Liver (tissue), 3 donors: ENCODE results near the gene HOXD13.

Experiments used
- CTCF ChIP-seq: fragments of 150-350 bp; IDR thresholded peaks from 2 replicates; pipeline ENCODE4 v1.5.1; 2017; ENCODE audit warnings: improper control_type of control experiment, low read depth, low read length; ENCODE audit not compliant: missing input control
- FOXA1 ChIP-seq: IDR thresholded peaks from 2 replicates; pipeline ENCODE4 v1.6.1; 2016; ENCODE audit warnings: antibody characterized with exemption
- NR2F2 ChIP-seq: IDR thresholded peaks from 2 replicates; pipeline ENCODE4 v1.6.1; 2016; ENCODE audit warnings: antibody characterized with exemption
- RAD21 ChIP-seq, 2 donors: IDR thresholded peaks; 2 replicates each; pipeline ENCODE4 v1.6.1; 2016; ENCODE audit warnings: antibody characterized with exemption in 2 of 2, mild to moderate bottlenecking in 2 of 2
- SP1 ChIP-seq: IDR thresholded peaks from 2 replicates; pipeline ENCODE4 v1.6.1; 2018; ENCODE audit warnings: antibody characterized with exemption, mild to moderate bottlenecking
- TAF1 ChIP-seq: conservative IDR thresholded peaks from 2 replicates; pipeline ENCODE4 v1.6.1; 2016; ENCODE audit warnings: antibody characterized with exemption, mild to moderate bottlenecking
- YY1 ChIP-seq: IDR thresholded peaks from 2 replicates; pipeline ENCODE4 v1.6.1; 2016; ENCODE audit warnings: antibody characterized with exemption, mild to moderate bottlenecking
- ZBTB33 ChIP-seq: IDR thresholded peaks from 2 replicates; pipeline ENCODE4 v1.6.1; 2016; ENCODE audit warnings: antibody characterized with exemption
- donor health status: healthy.
- donor health status: healthy.

GRCh38 chr2:176076796-176077195, 15.7 kb upstream of the HOXD13 start:
- TF ChIP-seq SP1 (no peak), YY1 (no peak), CTCF (no peak), RAD21 (IDR thresholded peaks at IDR 0.05) (no peak), NR2F2 (no peak), ZBTB33 (no peak), TAF1 (no peak), FOXA1 (no peak)
